BLaER1 (cell line): ENCODE data around the gene FUS.
"Not testable (repeated sequence)": the region's sequence is repeated elsewhere in the genome, so short reads cannot be mapped to it uniquely, and the experiment has no call there.

Experiments used
- H3K27ac ChIP-seq: shearing (Covaris generic); formaldehyde crosslinking; 2 replicates; pipeline ENCODE4 v1.8.1; 2022
- H3K27me3 ChIP-seq: shearing (Covaris generic); formaldehyde crosslinking; 2 replicates; pipeline ENCODE4 v1.8.1; 2022
- H3K36me3 ChIP-seq: shearing (Covaris generic); formaldehyde crosslinking; 2 replicates; pipeline ENCODE4 v1.8.1; 2022
- H3K4me1 ChIP-seq: shearing (Covaris generic); formaldehyde crosslinking; 2 replicates; pipeline ENCODE4 v1.8.1; 2022
- H3K4me2 ChIP-seq: shearing (Covaris generic); formaldehyde crosslinking; 2 replicates; pipeline ENCODE4 v1.8.1; 2022
- H3K4me3 ChIP-seq: shearing (Covaris generic); formaldehyde crosslinking; 2 replicates; pipeline ENCODE4 v1.8.1; 2022
- H3K9ac ChIP-seq: shearing (Covaris generic); formaldehyde crosslinking; 2 replicates; pipeline ENCODE4 v1.8.1; 2022
- H3K9me3 ChIP-seq: shearing (Covaris generic); formaldehyde crosslinking; 2 replicates; pipeline ENCODE4 v1.8.1; 2022
- H4K20me1 ChIP-seq: shearing (Covaris generic); formaldehyde crosslinking; 2 replicates; pipeline ENCODE4 v1.8.1; 2022
- Cebpa-rat ChIP-seq: shearing (Covaris generic); IDR thresholded peaks from 2 replicates; pipeline ENCODE4 v1.8.1; 2022

Gene FUS

DNA sequence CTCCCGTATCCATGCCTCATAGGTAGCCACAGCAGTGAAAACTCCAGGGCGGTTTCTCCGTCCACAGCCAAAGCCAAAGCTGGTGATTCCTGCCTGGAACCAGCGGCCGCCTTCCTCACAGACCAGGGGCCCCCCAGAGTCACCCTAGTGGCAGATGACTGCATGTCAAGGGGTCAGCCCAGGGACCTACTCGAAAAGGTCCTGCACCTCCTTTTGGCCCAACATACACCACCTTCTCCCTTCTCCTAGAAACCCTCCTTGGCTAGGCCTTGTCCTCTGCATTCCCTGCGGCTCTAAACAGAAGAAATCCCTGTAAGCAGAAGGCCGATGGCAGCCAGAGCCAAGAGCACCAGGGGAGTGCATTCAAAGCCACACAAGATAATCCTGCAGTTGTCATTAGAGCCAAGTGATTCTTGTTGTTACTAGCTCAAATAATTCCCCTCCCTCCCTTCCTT, 36.2 kb upstream of the FUS start:
- H3K27me3 ChIP-seq: no peaks in the 10 kb centered on the region
- TF ChIP-seq Cebpa-rat: no peak
- no peaks in the 10 kb centered on the region for H3K9me3 ChIP-seq
- peaks cover 38% of the 10 kb centered on the region for H3K4me1 ChIP-seq
- H4K20me1 ChIP-seq: no peaks in the 10 kb centered on the region
- no peak overlapping the region for H3K9ac ChIP-seq
- H3K36me3 ChIP-seq: no peaks in the 10 kb centered on the region
- H3K4me3 ChIP-seq: no peak overlapping the region
- H3K27ac ChIP-seq: no peak overlapping the region
- peak overlapping the region; percentile 83; the same call in 1 of the 2 replicates for H3K4me2 ChIP-seq

DNA sequence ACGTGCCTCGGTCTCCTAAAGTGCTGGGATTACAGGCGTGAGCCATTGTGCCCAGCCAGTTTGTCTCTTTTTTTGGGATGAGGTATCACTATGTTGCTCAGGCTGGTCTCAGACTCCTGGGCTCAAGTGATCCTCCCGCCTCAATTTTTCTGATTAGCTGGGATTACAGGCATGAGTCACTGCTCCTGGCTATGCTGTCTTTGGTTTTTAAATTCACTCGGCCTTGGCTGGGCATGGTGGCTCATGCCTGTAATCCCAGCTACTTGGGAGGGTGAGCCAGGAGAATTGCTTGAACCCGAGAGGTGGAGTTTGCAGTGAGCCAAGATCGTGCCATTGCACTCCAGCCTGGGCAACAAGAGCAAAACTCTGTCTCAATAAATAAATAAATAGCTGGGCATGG, 35.5 kb upstream of the FUS start:
- not testable (repeated sequence) for H3K36me3 ChIP-seq, H3K9me3 ChIP-seq, H3K27me3 ChIP-seq, H3K4me3 ChIP-seq, H3K27ac ChIP-seq, H3K4me2 ChIP-seq, H4K20me1 ChIP-seq, H3K9ac ChIP-seq
- H3K4me1 ChIP-seq: peaks cover 44% of the 10 kb centered on the region

DNA sequence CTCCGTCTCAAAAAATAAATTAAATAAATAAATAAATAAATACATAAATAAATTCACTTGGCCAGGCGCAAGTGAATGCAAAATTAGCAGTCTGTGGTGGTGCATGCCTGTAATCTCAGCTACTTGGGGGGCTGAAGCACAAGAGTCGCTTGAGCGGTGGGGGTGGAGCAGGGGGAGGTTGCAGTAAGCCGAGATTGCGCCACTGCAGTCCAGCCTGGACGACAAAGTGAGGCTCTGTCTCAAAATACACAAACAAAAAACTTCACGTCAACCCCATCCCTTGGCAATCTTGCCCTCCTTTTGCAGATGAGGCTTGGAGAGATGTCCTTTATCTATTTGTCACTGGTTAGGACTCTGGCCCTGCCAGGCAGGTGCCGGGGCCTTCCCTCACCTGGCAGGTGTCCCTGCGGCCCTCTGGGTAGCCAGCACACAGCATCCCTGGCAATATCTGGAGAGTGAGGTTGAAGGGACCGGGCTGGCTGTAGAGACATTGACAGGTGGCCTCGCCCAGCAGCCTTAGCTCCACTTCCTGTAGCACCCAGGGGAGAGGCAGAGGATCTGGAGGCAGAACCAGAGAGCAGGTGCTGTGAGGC, 34.4 kb upstream of the FUS start:
- Histone ChIP-seq H3K4me2 (no peak overlapping the region), H3K27me3 (no peaks in the 10 kb centered on the region), H3K9ac (no peak overlapping the region), H4K20me1 (no peaks in the 10 kb centered on the region), H3K27ac (no peak overlapping the region), H3K4me1 (peaks cover 44% of the 10 kb centered on the region), H3K4me3 (no peak overlapping the region), H3K36me3 (no peaks in the 10 kb centered on the region), H3K9me3 (no peaks in the 10 kb centered on the region)
- TF ChIP-seq Cebpa-rat: no peak

DNA sequence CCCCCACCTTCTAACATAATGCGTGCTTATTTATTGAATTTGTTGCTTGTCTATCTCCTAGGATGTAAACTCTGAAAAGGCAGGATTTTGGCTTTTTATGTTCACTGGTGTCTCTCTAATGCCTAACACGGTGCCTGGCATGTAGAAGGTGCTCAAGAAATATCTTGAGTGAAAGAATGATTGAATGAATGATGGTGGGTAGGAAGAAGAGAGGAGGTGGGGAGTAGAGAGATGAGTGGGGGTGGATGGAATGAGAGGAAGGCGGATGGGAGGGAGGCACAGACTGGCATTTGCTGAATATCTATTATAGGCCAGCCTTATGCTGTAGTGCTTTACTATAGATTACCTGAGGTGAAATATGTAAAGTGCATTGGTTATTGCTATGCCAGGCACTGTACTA, 32.4 kb upstream of the FUS start:
- Histone ChIP-seq H3K4me1 (peaks cover 39% of the 10 kb centered on the region), H3K4me3 (no peak overlapping the region)

DNA sequence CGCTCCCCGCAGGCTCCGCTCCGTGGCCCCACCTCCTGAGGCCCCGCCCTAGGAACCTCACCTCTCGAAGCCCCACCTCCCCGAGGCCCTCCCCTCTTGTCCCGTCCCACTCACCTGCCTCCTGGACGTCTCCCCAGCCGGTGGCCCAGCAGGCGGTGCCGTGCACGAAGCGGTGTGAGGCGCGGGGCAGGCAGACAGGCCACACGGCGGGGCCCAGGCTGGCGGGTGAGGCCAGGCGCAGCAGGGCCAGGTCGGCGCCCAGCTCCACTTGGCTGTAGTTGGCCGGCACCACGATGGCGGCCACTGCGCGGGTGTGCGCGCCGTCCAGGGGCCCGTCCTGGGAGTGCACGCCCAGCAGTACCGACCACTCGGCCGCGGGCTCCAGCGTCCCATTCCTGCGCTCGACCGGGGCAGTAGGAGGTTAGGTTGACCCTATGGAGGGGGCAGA, 31.6 kb upstream of the FUS start:
- Histone ChIP-seq H3K4me1 (peaks cover 32% of the 10 kb centered on the region), H3K4me3 (no peak overlapping the region), H3K9me3 (no peaks in the 10 kb centered on the region), H3K27ac (no peak overlapping the region), H3K4me2 (no peak overlapping the region), H3K27me3 (no peaks in the 10 kb centered on the region), H3K9ac (no peak overlapping the region), H3K36me3 (no peaks in the 10 kb centered on the region), H4K20me1 (no peaks in the 10 kb centered on the region)
- no peak for TF ChIP-seq Cebpa-rat

More for the DNA sequence above, 32.4 kb upstream of the FUS start:
- Histone ChIP-seq H3K27ac (no peak overlapping the region), H3K9me3 (no peaks in the 10 kb centered on the region), H3K36me3 (no peaks in the 10 kb centered on the region), H4K20me1 (no peaks in the 10 kb centered on the region), H3K4me2 (no peak overlapping the region), H3K27me3 (no peaks in the 10 kb centered on the region), H3K9ac (no peak overlapping the region)
- no peak for TF ChIP-seq Cebpa-rat

DNA sequence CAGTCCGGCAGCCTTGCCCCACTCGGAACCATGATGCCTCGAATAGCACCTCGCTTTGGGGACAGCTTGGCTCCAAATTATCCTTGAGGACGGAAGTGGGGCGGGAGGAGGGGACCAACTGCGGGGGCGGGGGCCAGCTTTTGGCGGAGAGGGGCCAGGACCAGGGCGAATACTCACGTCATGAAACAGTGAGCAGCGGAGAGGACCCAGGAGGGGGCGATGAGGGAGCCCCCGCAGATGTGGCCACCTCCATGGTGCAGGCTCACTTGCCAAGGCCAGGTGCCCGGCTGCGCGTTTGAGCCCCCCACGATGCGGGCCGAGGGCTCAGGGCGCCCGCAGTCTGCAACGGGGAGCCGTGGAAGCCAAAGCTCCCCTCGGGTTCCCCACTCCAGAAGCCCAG, 31.0 kb upstream of the FUS start:
- Histone ChIP-seq H3K36me3 (no peaks in the 10 kb centered on the region), H3K4me2 (peak overlapping the region; percentile 63), H3K9ac (no peak overlapping the region), H3K4me1 (peaks cover 31% of the 10 kb centered on the region), H3K27ac (peak overlapping the region; percentile 65; the same call in 1 of the 2 replicates), H3K4me3 (no peak overlapping the region), H4K20me1 (no peaks in the 10 kb centered on the region), H3K9me3 (no peaks in the 10 kb centered on the region), H3K27me3 (no peaks in the 10 kb centered on the region)
- TF ChIP-seq Cebpa-rat: no peak

DNA sequence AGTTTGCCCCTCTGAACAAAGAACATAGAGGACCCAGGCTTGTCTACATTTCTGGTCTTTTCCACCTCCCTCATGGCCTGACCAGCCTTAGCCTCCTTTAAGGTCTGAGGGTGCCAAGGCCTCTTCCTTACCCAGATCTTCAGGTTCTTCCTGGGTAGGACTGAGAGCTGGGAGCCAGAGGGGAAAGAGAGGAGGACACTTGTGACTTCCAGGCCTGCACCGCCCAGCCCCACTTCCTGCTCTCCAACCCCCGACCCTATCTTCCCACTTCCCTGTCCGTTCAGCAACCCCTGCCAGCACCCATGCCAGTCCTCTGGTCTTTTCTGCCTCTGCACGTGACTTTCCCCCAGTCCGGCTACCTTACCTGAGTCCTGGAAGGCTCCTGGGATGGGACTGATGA, 30.6 kb upstream of the FUS start:
- H3K4me2 ChIP-seq: peak overlapping the region; percentile 63
- no peak overlapping the region for H3K4me3 ChIP-seq
- H3K27ac ChIP-seq: peak overlapping the region; percentile 65
- no peak overlapping the region for H3K9ac ChIP-seq
- peaks cover 31% of the 10 kb centered on the region for H3K4me1 ChIP-seq
- no peaks in the 10 kb centered on the region for H4K20me1 ChIP-seq
- TF ChIP-seq Cebpa-rat: no peak
- H3K27me3 ChIP-seq: no peaks in the 10 kb centered on the region
- H3K36me3 ChIP-seq: no peaks in the 10 kb centered on the region
- no peaks in the 10 kb centered on the region for H3K9me3 ChIP-seq

DNA sequence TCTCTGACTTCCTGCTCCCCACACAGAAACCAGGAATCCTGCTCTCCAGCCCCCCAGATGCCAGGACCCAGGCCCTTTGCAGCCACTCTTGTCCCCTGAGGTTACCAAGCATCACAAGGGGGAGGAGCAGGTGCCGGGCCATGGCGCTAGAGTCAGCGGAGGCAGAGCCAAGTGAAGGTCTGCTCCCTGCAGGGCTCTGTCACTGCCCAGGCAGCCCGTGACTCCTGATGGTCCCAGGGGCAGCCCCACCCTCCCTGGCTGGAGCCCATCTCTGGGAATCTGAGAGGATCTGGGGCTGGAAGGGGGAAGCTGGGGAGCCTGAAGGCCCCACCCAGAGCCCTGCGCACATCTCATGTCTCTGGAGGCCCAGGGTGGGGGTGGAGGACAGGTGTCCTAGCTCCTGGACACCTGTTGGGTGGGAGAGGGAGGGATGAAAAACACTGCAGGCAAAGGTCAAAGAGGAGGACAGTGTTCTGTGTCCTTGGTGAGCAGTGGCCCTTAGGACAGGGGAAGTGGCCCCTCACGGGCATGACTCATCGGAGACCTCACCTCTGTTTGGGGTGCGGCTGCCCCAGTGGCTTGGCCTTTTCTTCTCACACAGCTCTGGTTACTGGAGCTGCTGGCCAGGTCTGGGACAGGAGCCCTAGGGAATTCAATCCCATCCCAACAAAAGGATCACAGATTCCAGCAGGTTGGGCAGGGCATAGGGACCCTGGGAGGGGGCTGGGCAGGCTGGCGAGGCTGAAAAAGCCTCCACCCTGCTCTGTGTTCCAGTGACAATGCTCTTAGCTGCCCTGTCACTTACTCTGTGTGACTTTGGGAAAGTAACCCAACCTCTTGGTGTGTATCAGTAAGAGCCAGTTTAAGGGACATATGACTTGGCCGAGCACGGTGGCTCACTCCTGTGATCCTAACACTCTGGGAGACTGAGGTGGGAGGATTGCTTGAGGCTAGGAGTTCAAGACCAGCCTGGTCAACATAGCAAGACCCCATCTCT, 29.7 kb upstream of the FUS start, which contains the start of gene PRSS36:
Gene PRSS36, minus strand, starts transcription at position 173 of the 997 bp plus-strand sequence. Its CDS starts 31 bp downstream, at position 142.
- Histone ChIP-seq H3K9ac (no peak within 1 kb of the TSS), H3K9me3 (no peaks in the 10 kb centered on the region), H3K36me3 (no peaks in the 10 kb centered on the region), H3K4me3 (no peak within 1 kb of the TSS), H3K27ac (peak within 1 kb of the TSS; percentile 65), H4K20me1 (no peaks in the 10 kb centered on the region), H3K4me2 (peak within 1 kb of the TSS; percentile 63), H3K27me3 (no peaks in the 10 kb centered on the region), H3K4me1 (peaks cover 31% of the 10 kb centered on the region)
- TF ChIP-seq Cebpa-rat: no peak

DNA sequence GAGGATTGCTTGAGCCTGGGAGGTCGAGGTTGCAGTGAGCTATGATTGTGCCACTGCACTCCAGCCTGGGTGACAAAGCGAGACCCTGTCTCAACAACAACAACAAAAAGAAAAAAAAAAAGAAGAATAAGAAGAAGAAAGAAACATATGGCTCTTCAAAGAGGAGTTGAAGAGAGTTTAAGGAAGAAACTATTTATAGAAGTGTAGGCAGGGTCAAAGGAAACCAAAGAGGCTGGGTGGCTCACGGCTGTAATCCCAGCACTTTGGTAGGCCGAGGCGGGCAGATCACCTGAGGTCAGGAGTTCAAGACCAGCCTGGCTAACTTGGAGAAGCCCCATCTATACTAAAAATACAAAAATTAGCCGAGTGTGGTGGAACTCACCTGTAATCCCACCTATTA, 29.0 kb upstream of the FUS start:
- Histone ChIP-seq H3K4me2 (peak overlapping the region; percentile 63), H3K4me1 (peaks cover 27% of the 10 kb centered on the region)
- not testable (repeated sequence) for H3K27ac ChIP-seq, H3K27me3 ChIP-seq, H3K36me3 ChIP-seq, H3K9me3 ChIP-seq, H4K20me1 ChIP-seq, H3K4me3 ChIP-seq, H3K9ac ChIP-seq

DNA sequence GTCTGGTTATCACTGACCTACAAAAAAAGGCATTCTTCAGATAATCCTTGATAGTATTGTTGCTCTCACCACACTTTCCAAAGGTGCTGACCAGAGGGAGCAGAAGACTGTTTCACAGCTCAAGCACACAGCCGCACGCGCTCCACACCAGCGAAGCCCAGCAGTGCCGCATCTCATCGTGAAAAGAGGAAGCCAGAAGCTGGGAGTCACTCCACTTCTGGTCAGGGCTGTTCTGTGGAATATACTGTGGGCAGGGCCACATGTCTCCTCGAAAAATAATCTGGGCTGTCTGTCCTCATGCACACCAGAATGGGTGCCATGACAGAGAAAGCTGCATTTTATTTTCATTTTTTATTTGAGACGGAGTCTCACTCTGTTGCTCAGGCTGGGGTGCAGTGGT, 22.8 kb upstream of the FUS start:
- H3K4me2 ChIP-seq: peak overlapping the region; percentile 32; the same call in 1 of the 2 replicates
- H3K4me3 ChIP-seq: no peak overlapping the region
- no peak overlapping the region for H3K9ac ChIP-seq
- no peak for TF ChIP-seq Cebpa-rat
- H3K27ac ChIP-seq: no peak overlapping the region
- no peaks in the 10 kb centered on the region for H3K9me3 ChIP-seq
- no peaks in the 10 kb centered on the region for H3K27me3 ChIP-seq
- H4K20me1 ChIP-seq: no peaks in the 10 kb centered on the region
- H3K4me1 ChIP-seq: peaks cover 17% of the 10 kb centered on the region
- no peaks in the 10 kb centered on the region for H3K36me3 ChIP-seq
